ENCODE measurements around the gene ALG14.

GRCh38 chr1:95122151-95122697 is 49.5 kb upstream of the ALG14 start:
- TF ChIP-seq POLR2AphosphoS5 (IDR thresholded peaks at IDR 0.05; ENCODE audit: low read depth, low read length) (no peak), CTCF (IDR thresholded peaks at IDR 0.05) (no peak), FOXM1 (IDR thresholded peaks at IDR 0.05; ENCODE audit: low read depth) (no peak), TCF12 (IDR thresholded peaks at IDR 0.05) (no peak), NFIC (IDR thresholded peaks at IDR 0.05; ENCODE audit: borderline replicate concordance) (no peak), EZH2phosphoT487 (IDR thresholded peaks at IDR 0.05; ENCODE audit: borderline replicate concordance, low read depth) (no peak), ELF1 (IDR thresholded peaks at IDR 0.05) (no peak), GABPA (IDR thresholded peaks at IDR 0.05; ENCODE audit: low read depth) (no peak), RFX5 (IDR thresholded peaks at IDR 0.05; ENCODE audit: low read length) (no peak), SMC3 (IDR thresholded peaks at IDR 0.05; ENCODE audit: low read depth, low read length) (no peak)
- TF ChIP-seq, protein P1, sequence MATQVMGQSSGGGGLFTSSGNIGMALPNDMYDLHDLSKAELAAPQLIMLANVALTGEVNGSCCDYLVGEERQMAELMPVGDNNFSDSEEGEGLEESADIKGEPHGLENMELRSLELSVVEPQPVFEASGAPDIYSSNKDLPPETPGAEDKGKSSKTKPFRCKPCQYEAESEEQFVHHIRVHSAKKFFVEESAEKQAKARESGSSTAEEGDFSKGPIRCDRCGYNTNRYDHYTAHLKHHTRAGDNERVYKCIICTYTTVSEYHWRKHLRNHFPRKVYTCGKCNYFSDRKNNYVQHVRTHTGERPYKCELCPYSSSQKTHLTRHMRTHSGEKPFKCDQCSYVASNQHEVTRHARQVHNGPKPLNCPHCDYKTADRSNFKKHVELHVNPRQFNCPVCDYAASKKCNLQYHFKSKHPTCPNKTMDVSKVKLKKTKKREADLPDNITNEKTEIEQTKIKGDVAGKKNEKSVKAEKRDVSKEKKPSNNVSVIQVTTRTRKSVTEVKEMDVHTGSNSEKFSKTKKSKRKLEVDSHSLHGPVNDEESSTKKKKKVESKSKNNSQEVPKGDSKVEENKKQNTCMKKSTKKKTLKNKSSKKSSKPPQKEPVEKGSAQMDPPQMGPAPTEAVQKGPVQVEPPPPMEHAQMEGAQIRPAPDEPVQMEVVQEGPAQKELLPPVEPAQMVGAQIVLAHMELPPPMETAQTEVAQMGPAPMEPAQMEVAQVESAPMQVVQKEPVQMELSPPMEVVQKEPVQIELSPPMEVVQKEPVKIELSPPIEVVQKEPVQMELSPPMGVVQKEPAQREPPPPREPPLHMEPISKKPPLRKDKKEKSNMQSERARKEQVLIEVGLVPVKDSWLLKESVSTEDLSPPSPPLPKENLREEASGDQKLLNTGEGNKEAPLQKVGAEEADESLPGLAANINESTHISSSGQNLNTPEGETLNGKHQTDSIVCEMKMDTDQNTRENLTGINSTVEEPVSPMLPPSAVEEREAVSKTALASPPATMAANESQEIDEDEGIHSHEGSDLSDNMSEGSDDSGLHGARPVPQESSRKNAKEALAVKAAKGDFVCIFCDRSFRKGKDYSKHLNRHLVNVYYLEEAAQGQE (IDR thresholded peaks at IDR 0.05; ENCODE audit: low read depth, low read length) = no peak
- TF ChIP-seq, protein P2, sequence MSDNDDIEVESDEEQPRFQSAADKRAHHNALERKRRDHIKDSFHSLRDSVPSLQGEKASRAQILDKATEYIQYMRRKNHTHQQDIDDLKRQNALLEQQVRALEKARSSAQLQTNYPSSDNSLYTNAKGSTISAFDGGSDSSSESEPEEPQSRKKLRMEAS (IDR thresholded peaks at IDR 0.05; ENCODE audit: low read depth) = no peak
- TF ChIP-seq, protein P3, sequence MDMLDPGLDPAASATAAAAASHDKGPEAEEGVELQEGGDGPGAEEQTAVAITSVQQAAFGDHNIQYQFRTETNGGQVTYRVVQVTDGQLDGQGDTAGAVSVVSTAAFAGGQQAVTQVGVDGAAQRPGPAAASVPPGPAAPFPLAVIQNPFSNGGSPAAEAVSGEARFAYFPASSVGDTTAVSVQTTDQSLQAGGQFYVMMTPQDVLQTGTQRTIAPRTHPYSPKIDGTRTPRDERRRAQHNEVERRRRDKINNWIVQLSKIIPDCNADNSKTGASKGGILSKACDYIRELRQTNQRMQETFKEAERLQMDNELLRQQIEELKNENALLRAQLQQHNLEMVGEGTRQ (IDR thresholded peaks at IDR 0.05; ENCODE audit: borderline replicate concordance, low read depth, low read length) = no peak
- TF ChIP-seq, protein P4, sequence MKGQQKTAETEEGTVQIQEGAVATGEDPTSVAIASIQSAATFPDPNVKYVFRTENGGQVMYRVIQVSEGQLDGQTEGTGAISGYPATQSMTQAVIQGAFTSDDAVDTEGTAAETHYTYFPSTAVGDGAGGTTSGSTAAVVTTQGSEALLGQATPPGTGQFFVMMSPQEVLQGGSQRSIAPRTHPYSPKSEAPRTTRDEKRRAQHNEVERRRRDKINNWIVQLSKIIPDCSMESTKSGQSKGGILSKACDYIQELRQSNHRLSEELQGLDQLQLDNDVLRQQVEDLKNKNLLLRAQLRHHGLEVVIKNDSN (IDR thresholded peaks at IDR 0.05; ENCODE audit: borderline replicate concordance, low read depth) = no peak

Data from SK-N-SH (cell line).